Body of pancreas (tissue), 4 donors: ENCODE results near the gene ACP2.

ENCODE experiments used
- POLR2A ChIP-seq, 3 donors: fragments of 450-650 bp; IDR thresholded peaks; one replicate each; pipeline ENCODE4 v1.6.1; 2016; ENCODE audit warnings: antibody characterized with exemption in 3 of 3, mild to moderate bottlenecking in 2 of 3
- TF ChIP-seq, protein P1 (sequence below), 7 experiments: fragments of 450-650 bp in 4 of 7; fragments of 200-600 bp in 3 of 7; sonication (generic) in 3 of 7; IDR thresholded peaks; one replicate each; pipeline ENCODE4 v1.5.1; 2016 to 2019; ENCODE audit warnings: antibody characterized with exemption in 7 of 7

GRCh38 chr11:47236482-47236881, 12.1 kb downstream of the ACP2 start:
- TF ChIP-seq, protein P1, sequence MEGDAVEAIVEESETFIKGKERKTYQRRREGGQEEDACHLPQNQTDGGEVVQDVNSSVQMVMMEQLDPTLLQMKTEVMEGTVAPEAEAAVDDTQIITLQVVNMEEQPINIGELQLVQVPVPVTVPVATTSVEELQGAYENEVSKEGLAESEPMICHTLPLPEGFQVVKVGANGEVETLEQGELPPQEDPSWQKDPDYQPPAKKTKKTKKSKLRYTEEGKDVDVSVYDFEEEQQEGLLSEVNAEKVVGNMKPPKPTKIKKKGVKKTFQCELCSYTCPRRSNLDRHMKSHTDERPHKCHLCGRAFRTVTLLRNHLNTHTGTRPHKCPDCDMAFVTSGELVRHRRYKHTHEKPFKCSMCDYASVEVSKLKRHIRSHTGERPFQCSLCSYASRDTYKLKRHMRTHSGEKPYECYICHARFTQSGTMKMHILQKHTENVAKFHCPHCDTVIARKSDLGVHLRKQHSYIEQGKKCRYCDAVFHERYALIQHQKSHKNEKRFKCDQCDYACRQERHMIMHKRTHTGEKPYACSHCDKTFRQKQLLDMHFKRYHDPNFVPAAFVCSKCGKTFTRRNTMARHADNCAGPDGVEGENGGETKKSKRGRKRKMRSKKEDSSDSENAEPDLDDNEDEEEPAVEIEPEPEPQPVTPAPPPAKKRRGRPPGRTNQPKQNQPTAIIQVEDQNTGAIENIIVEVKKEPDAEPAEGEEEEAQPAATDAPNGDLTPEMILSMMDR (IDR thresholded peaks at IDR 0.05), result no peak
- TF ChIP-seq POLR2A (IDR thresholded peaks at IDR 0.05), result no peak
